Right kidney (tissue), 1 donor: ENCODE data around the gene DLX2.

Source experiments
- DNase-seq: peaks from one replicate; pipeline ENCODE4 v3.0.0-alpha.2; 2016

Gene DLX2

GRCh38 chr2:172053486-172053885 lies 49.2 kb downstream of the DLX2 start:
- DNase-seq = no peak

GRCh38 chr2:172052000-172052983 lies 50.4 kb downstream of the DLX2 start:
- DNase-seq = no peak

- DNase-seq = no peak
Observed at GRCh38 chr2:172050479-172051125, 52.1 kb downstream of the DLX2 start.

- no peak for DNase-seq
Observed at GRCh38 chr2:172049567-172050120, 53.1 kb downstream of the DLX2 start.
